EH (cell line): ENCODE results near the gene POMZP3.
"Not testable (repeated sequence)": the region's sequence is repeated elsewhere in the genome, so short reads cannot be mapped to it uniquely, and the experiment has no call there.

Source experiments
- DNase-seq: peaks from one replicate; pipeline ENCODE4 v3.0.0-alpha.2; 2015; ENCODE audit warnings: low read depth

The POMZP3 gene

GRCh38 chr7:76626989-76627642 is at the start of gene POMZP3:
TSS of gene POMZP3 (minus strand) at chr7:76627279. CDS start at chr7:76626064, 1,215 bp downstream.
- peak; percentile 45 for DNase-seq

- DNase-seq, result not testable (repeated sequence)
Observed at GRCh38 chr7:76675783-76676182, 48.7 kb upstream of the POMZP3 start.

- DNase-seq, result not testable (repeated sequence)
Observed at GRCh38 chr7:76673346-76673745, 46.3 kb upstream of the POMZP3 start.

GRCh38 chr7:76659212-76659611 is 32.1 kb upstream of the POMZP3 start:
- DNase-seq, result not testable (repeated sequence)

- not testable (repeated sequence) for DNase-seq
Observed at GRCh38 chr7:76656425-76656824, 29.3 kb upstream of the POMZP3 start.

- not testable (repeated sequence) for DNase-seq
Observed at GRCh38 chr7:76642620-76643019, 15.5 kb upstream of the POMZP3 start.

- DNase-seq, result peak; percentile 3
Observed at GRCh38 chr7:76637061-76637691, 10.1 kb upstream of the POMZP3 start.

GRCh38 chr7:76626581-76626980 is 498 bp downstream of the POMZP3 start:
- DNase-seq, result peak; percentile 13

GRCh38 chr7:76619439-76620190 is 7.5 kb downstream of the POMZP3 start:
- not testable (repeated sequence) for DNase-seq

GRCh38 chr7:76613783-76614182 is 13.3 kb downstream of the POMZP3 start:
- peak; percentile 73 for DNase-seq

GRCh38 chr7:76612232-76612631 is 14.8 kb downstream of the POMZP3 start:
- not testable (repeated sequence) for DNase-seq

- not testable (repeated sequence) for DNase-seq
Observed at GRCh38 chr7:76609864-76610263, 17.2 kb downstream of the POMZP3 start.

GRCh38 chr7:76608469-76608868 is 18.6 kb downstream of the POMZP3 start:
- DNase-seq, result not testable (repeated sequence)

GRCh38 chr7:76606027-76606426 is 21.1 kb downstream of the POMZP3 start:
- DNase-seq, result peak; percentile 91

- not testable (repeated sequence) for DNase-seq
Observed at GRCh38 chr7:76600650-76601049, 26.4 kb downstream of the POMZP3 start.

GRCh38 chr7:76600116-76600482 is 27.0 kb downstream of the POMZP3 start:
- DNase-seq, result not testable (repeated sequence)

GRCh38 chr7:76598590-76599264 is 28.4 kb downstream of the POMZP3 start:
- not testable (repeated sequence) for DNase-seq

- DNase-seq, result not testable (repeated sequence)
Observed at GRCh38 chr7:76597288-76597687, 29.8 kb downstream of the POMZP3 start.

- DNase-seq, result not testable (repeated sequence)
Observed at GRCh38 chr7:76592694-76593093, 34.4 kb downstream of the POMZP3 start.

GRCh38 chr7:76591602-76592304 is 35.3 kb downstream of the POMZP3 start:
- not testable (repeated sequence) for DNase-seq

GRCh38 chr7:76591033-76591432 is 36.0 kb downstream of the POMZP3 start:
- DNase-seq, result not testable (repeated sequence)

GRCh38 chr7:76588586-76588985 is 38.5 kb downstream of the POMZP3 start:
- not testable (repeated sequence) for DNase-seq
